OCI-LY1 (cell line): ENCODE measurements around the gene SAT1.

Experiments used
- CTCF ChIP-seq: fragments of 200-600 bp; sonication (generic), shearing (Covaris generic); IDR thresholded peaks from 2 replicates; pipeline ENCODE4 v1.5.1; 2017; ENCODE audit warnings: mild to moderate bottlenecking, antibody characterized with exemption, low read length, moderate library complexity, mixed read lengths
- EZH2 ChIP-seq: fragments of 200-600 bp; sonication (generic), shearing (Covaris generic); IDR thresholded peaks from 2 replicates; pipeline ENCODE4 v1.8.0; 2017; ENCODE audit warnings: borderline replicate concordance, mixed run types, mild to moderate bottlenecking, antibody characterized with exemption, low read length, moderate library complexity, mixed read lengths

- TF ChIP-seq CTCF (no peak), EZH2 (no peak)
Measured at GRCh38 chrX:23749129-23749528, 33.8 kb upstream of the SAT1 start.
